Ovary (tissue), 9 donors: ENCODE data around the gene KRT9. TPM values are rescaled to one million over a fixed set of nuclear protein-coding genes. Genes with fewer than 3 reads are reported as not detected.

Source experiments
- DNase-seq, 5 donors: peaks; one replicate each; pipeline ENCODE4 v3.0.0-alpha.2; 2019 to 2020
- H3K27ac ChIP-seq, 2 donors: fragments of 200-600 bp; one replicate each; pipeline versions ENCODE4 v1.5.1 to v1.8.0; 2019 to 2022
- H3K27me3 ChIP-seq: fragments of 200-600 bp; one replicate; pipeline ENCODE4 v1.8.0; 2022
- H3K36me3 ChIP-seq: fragments of 200-600 bp; sonication (generic); one replicate; pipeline ENCODE4 v1.5.1; 2019
- H3K4me1 ChIP-seq: one replicate; pipeline ENCODE4 v1.8.1; 2013; ENCODE audit warnings: mild to moderate bottlenecking, moderate library complexity; ENCODE audit not compliant: insufficient read depth
- H3K4me3 ChIP-seq: fragments of 200-600 bp; sonication (generic); one replicate; pipeline ENCODE4 v1.5.1; 2017
- H3K9me3 ChIP-seq, 2 donors: fragments of 200-600 bp in 1 of 2; sonication (generic) in 1 of 2; one replicate each; pipeline versions ENCODE4 v1.5.1 to v1.8.1; 2013 to 2019; ENCODE audit warnings: mild to moderate bottlenecking in 1 of 2, moderate library complexity in 1 of 2
- CTCF ChIP-seq, 3 donors: fragments of 450-650 bp in 2 of 3; fragments of 200-600 bp in 1 of 3; IDR thresholded peaks; one replicate each; pipeline versions ENCODE4 v1.5.1 to v1.8.0; 2016 to 2022; ENCODE audit warnings: antibody characterized with exemption in 3 of 3, mild to moderate bottlenecking in 1 of 3
- EP300 ChIP-seq: sonication (generic); formaldehyde crosslinking; IDR thresholded peaks from one replicate; pipeline ENCODE4 v1.6.1; 2017; ENCODE audit warnings: antibody characterized with exemption
- POLR2A ChIP-seq: fragments of 450-650 bp; IDR thresholded peaks from one replicate; pipeline ENCODE4 v1.6.1; 2017; ENCODE audit warnings: antibody characterized with exemption, mild to moderate bottlenecking, moderate library complexity
- WGBS, 3 donors: extraction: QIAGEN DNeasy Blood & Tissue Kit in 1 of 3; methylation state at CpG; one replicate each; pipeline versions ENCODE4 v1.1.5 to v1.1.7; 2013 to 2017; 5-methylcytosine and 5-hydroxymethylcytosine counted together
- intact Hi-C, 4 donors: fragments of 100-400 bp; cut with DNase I; formaldehyde crosslinking; loops; one replicate each; pipeline versions ENCODE4 v1.11.0 to v1.15.1; 2022 to 2023
- polyA plus RNA-seq, 2 donors: library from polyadenylated mRNA; stranded (reverse); fragments of 200-250 nt in 1 of 2; fragments of 350-450 nt in 1 of 2; fragmentation: Illumina TruSeq in 1 of 2; extraction: RNeasy Lipid Tissue Mini Kit (QIAGEN cat#74804) in 1 of 2; gene quantifications; one replicate each; pipeline ENCODE4 v1.2.3, GENCODE V29; 2013 to 2014
- total RNA-seq, 7 donors: library from RNA; depleted of rRNA in 2 of 7; stranded (reverse); fragments of >200 nt in 2 of 7; fragmentation: NEBNext Ultra II Directional in 3 of 7; extraction: Animal tissue kit (Norgen Biotek cat#: 25700) in 3 of 7; gene quantifications; one replicate each; pipeline versions ENCODE4 v1.1.0 to v1.2.4, GENCODE V29; 2016 to 2023
- donor health status: DM: no; HTN: no; CAD: no; lungs with moderate emphysema.
- donor health status: DM: no; HTN: no; CAD: no.
- donor health status: Bipolar disorder and iron deficiency.
- donor health status: DM: yes; HTN: yes; CAD: no.
- donor health status: DM: no; HTN: no; CAD: no.
- donor health status: DM: yes; HTN: yes; CAD: no.

KRT9 gene
- total and polyA plus RNA-seq, 9 donors: not detected

DNA sequence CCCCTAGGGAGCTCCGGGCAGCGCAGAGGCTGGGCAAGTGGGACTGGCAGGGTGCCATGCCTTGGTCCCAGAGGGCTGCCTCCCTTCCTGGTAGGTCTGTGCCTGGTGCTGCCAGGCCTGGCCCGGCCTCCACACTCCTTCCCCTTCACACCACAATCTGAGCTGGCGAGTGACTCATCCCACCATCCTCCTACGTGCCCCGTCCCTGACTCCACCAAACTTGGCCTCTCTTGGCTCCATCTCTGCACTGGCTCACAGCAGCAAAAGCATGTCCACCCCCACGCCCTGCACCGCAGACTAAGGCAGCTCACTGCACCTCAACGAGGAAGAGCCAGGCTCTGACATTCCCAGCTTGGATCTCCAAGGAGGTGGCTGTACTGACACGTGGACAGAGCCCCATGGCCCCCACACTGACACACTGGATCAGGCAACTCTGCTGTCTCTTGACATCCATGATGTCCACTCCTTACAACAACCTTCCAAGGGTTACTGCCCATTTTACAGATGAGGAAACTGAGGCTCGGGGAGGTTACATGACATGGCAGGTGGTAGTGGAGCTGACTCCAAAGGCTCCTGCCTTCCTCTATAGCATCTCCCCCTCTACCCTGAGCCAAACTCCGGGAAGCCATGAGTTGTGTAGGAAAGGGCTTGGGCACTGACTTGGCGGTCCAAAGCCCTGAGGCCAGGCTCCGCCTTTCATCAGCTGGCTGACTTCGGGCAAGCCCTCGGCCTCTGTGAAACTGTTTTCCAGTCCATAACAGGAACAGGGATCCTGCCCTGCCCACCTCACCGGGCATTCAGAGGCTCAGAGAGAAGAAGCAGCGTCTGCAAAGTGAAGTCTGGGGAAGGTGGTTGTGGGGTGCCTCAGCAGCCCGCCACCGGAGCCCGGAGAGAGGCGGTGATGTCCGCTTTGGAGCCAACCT is 23.7 kb downstream of the KRT9 start:
- Histone ChIP-seq H3K27ac (peak overlapping the region; percentile 5 to 75), H3K4me3 (no peak overlapping the region), H3K4me1 (peaks cover 14% of the 10 kb centered on the region), H3K9me3 (no peaks in the 10 kb centered on the region), H3K27me3 (no peaks in the 10 kb centered on the region), H3K36me3 (no peaks in the 10 kb centered on the region)
- TF ChIP-seq EP300 (no peak), POLR2A (no peak), CTCF (IDR thresholded peaks at IDR 0.05) (no peak)
- DNase-seq: peak; percentile 81 to 89 (median 88)
- whole genome bisulfite sequencing, 3 donors: 13 to 19% (median 16%) methylated on average over 23 of the region's 23 CpGs
- intact Hi-C loops: loop anchor here in 2 of 4 donors (5.0 to 10.0 kb wide), 3 partner anchors 109 to 861 kb away; no protein-coding TSS in a partner anchor

DNA sequence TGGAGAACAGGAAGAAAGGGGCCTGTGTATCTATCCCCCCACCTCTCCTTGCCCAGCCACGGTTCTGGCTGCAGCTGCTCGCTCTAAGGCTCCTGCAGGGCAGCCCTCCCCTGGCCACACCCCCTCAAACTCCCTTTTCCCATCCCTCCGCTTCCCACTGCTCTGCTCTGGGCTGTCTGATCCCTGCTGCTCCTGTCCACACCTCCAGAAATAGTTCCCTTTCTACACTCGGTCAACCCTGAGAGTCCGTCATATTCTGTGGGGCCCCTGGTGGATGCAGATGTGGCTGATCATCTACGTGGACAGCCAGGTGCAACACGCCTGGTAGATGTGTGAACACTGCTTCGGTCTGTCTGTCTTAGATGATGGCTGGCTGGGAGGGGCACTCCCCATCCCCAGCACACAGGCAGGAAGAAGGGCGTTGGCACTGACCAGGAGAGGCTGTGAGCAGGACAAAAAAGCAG is 24.4 kb downstream of the KRT9 start:
- peaks cover 14% of the 10 kb centered on the region for H3K4me1 ChIP-seq
- intact Hi-C loops: loop anchor here in 2 of 4 donors (5.0 to 10.0 kb wide), 3 partner anchors 110 to 860 kb away; no protein-coding TSS in a partner anchor
- H3K36me3 ChIP-seq: no peaks in the 10 kb centered on the region
- peak; percentile 25 to 70 (median 63) for DNase-seq
- H3K27ac ChIP-seq: peak overlapping the region; percentile 5 to 75
- no peaks in the 10 kb centered on the region for H3K9me3 ChIP-seq
- TF ChIP-seq POLR2A (no peak), EP300 (no peak), CTCF (IDR thresholded peaks at IDR 0.05) (no peak)
- WGBS, 3 donors: 22 to 31% (median 26%) methylated on average over 9 of the region's 9 CpGs
- no peak overlapping the region for H3K4me3 ChIP-seq
- H3K27me3 ChIP-seq: no peaks in the 10 kb centered on the region

GRCh38 chr17:41546819-41547218 is 25.0 kb downstream of the KRT9 start:
- DNase-seq: no peak
- H3K36me3 ChIP-seq: no peaks in the 10 kb centered on the region
- intact Hi-C loops: loop anchor here in 2 of 4 donors (5.0 to 10.0 kb wide), 3 partner anchors 110 to 860 kb away; no protein-coding TSS in a partner anchor
- H3K27ac ChIP-seq: no peak overlapping the region
- TF ChIP-seq EP300: no peak
- no peak for TF ChIP-seq CTCF (IDR thresholded peaks at IDR 0.05)
- TF ChIP-seq POLR2A: no peak
- H3K9me3 ChIP-seq: no peaks in the 10 kb centered on the region
- peaks cover 14% of the 10 kb centered on the region for H3K4me1 ChIP-seq
- H3K4me3 ChIP-seq: no peak overlapping the region
- 99 to 100% (median 99%) methylated on average over 3 of the region's 3 CpGs for WGBS, 3 donors
- H3K27me3 ChIP-seq: no peaks in the 10 kb centered on the region

DNA sequence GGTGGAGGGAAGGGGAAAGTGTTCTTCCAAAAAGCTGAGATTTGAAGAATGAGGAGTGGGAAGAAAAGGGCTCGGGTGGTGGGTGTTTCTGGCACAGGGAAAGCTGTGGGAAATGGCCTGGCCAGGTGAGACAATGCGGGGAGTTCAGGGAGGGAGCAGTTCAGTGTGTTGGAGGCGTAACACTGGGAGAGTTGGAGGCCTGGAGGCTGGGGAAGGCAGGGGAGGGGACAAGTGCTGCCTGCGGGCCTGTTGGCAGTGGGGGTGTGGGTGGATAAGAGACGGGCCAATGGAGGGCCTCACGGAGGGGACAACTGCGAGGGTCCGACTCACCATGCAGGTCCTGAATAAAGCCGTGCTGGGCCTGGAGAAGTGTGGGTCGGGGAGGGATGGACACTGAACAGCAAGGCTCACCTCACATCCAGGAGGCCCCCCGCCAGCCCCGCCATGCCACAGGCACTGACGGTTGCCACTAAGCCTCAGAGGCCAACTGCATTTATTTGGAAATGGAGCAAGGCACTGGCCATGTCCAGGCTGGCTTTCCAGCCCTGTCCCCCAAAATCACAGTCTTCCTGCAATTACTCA is 25.9 kb downstream of the KRT9 start:
- no peaks in the 10 kb centered on the region for H3K36me3 ChIP-seq
- no peaks in the 10 kb centered on the region for H3K27me3 ChIP-seq
- H3K27ac ChIP-seq: no peak overlapping the region
- 82 to 84% (median 83%) methylated on average over 13 of the region's 13 CpGs for WGBS, 3 donors
- peaks cover 14% of the 10 kb centered on the region for H3K4me1 ChIP-seq
- H3K4me3 ChIP-seq: no peak overlapping the region
- DNase-seq: no peak
- no peaks in the 10 kb centered on the region for H3K9me3 ChIP-seq
- intact Hi-C loops: loop anchor here in 2 of 4 donors (5.0 to 10.0 kb wide), 3 partner anchors 111 to 859 kb away; no protein-coding TSS in a partner anchor
- TF ChIP-seq CTCF (IDR thresholded peaks at IDR 0.05): no peak
- TF ChIP-seq EP300: no peak
- TF ChIP-seq POLR2A: no peak
